Mucosa of descending colon (tissue), 3 donors: ENCODE data around the gene PPP3CB. TPM values are rescaled to one million over a fixed set of nuclear protein-coding genes. Genes with fewer than 3 reads are reported as not detected.

Experiments
- ATAC-seq: fragments of 200-7000 bp; cut with Tn5 transposase; one replicate; pipeline ENCODE4 v1.9.1; 2020; ENCODE audit warnings: mild to moderate bottlenecking, moderate library complexity
- DNase-seq, 3 donors: peaks; one replicate each; pipeline ENCODE4 v3.0.0-alpha.2; 2020
- H3K36me3 ChIP-seq: fragments of 200-600 bp; one replicate; pipeline ENCODE4 v1.8.0; 2021; ENCODE audit warnings: low read depth, mild to moderate bottlenecking
- H3K4me1 ChIP-seq: fragments of 200-600 bp; one replicate; pipeline ENCODE4 v1.8.0; 2021; ENCODE audit warnings: low read depth, mild to moderate bottlenecking
- H3K4me3 ChIP-seq: fragments of 200-600 bp; one replicate; pipeline ENCODE4 v1.8.0; 2021; ENCODE audit warnings: mild to moderate bottlenecking
- H3K9me3 ChIP-seq: fragments of 200-600 bp; one replicate; pipeline ENCODE4 v1.8.0; 2021; ENCODE audit warnings: mild to moderate bottlenecking
- intact Hi-C, 2 donors: fragments of 100-400 bp; cut with DNase I in 1 of 2; cut with micrococcal nuclease in 1 of 2; formaldehyde crosslinking; loops; one replicate each; pipeline versions ENCODE4 v1.11.0 to v1.11.1; 2022; cut with DNase I, micrococcal nuclease
- total RNA-seq, 3 donors: library from RNA; stranded (reverse); fragmentation: NEBNext Ultra II Directional in 2 of 3; extraction: Animal tissue kit (Norgen Biotek cat#: 25700) in 2 of 3; gene quantifications; one replicate each; pipeline versions ENCODE4 v1.2.1 to v1.2.4, GENCODE V29; 2021 to 2023
- TF ChIP-seq, protein P1 (sequence below): fragments of 200-600 bp; IDR thresholded peaks from one replicate; pipeline ENCODE4 v1.8.0; 2022; ENCODE audit warnings: antibody characterized with exemption, mild to moderate bottlenecking
- donor health status: DM: no; HTN: no; CAD: no; lungs with moderate emphysema.
- donor health status: DM: no; HTN: no; CAD: no.
- donor health status: DM: no; HTN: yes; CAD: no.

PPP3CB gene
- total RNA-seq, 3 donors from 2014 or later: 25.8 to 79.6 (median 27.3) TPM

- TF ChIP-seq, protein P1, sequence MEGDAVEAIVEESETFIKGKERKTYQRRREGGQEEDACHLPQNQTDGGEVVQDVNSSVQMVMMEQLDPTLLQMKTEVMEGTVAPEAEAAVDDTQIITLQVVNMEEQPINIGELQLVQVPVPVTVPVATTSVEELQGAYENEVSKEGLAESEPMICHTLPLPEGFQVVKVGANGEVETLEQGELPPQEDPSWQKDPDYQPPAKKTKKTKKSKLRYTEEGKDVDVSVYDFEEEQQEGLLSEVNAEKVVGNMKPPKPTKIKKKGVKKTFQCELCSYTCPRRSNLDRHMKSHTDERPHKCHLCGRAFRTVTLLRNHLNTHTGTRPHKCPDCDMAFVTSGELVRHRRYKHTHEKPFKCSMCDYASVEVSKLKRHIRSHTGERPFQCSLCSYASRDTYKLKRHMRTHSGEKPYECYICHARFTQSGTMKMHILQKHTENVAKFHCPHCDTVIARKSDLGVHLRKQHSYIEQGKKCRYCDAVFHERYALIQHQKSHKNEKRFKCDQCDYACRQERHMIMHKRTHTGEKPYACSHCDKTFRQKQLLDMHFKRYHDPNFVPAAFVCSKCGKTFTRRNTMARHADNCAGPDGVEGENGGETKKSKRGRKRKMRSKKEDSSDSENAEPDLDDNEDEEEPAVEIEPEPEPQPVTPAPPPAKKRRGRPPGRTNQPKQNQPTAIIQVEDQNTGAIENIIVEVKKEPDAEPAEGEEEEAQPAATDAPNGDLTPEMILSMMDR: no peak
- no peaks in the 10 kb centered on the region for H3K36me3 ChIP-seq
- no peaks in the 10 kb centered on the region for H3K9me3 ChIP-seq
- no peak for DNase-seq
- no peaks in the 10 kb centered on the region for H3K4me1 ChIP-seq
- intact Hi-C loops: no loop called here
- H3K4me3 ChIP-seq: no peak overlapping the region
- no peak for ATAC-seq
Observed at GRCh38 chr10:73432646-73433537, 62.9 kb downstream of the PPP3CB start.

DNA sequence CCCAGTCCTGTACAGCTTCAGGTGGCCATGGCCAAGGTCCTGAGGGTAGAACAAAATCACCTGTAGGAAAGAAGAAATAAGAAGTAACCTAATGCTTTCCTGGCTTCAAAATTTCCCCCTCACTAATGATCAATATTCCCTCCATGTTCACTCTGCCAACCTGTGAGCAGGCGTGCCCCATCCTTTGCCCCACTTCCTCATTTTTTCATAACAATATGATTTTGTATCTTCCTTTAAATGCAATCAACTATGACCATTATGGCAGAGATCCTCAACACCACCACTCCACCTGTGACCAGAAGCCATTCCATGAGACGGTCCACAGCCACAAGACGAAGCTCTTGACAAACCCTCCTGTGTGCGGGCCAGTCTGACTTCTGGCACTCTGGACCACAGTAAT, 69.5 kb downstream of the PPP3CB start:
- TF ChIP-seq, protein P1: no peak
- Histone ChIP-seq H3K4me3 (no peak overlapping the region), H3K4me1 (no peaks in the 10 kb centered on the region), H3K9me3 (no peaks in the 10 kb centered on the region), H3K36me3 (no peaks in the 10 kb centered on the region)
- DNase-seq (no peak), ATAC-seq (no peak)
- intact Hi-C loops: no loop called here

DNA sequence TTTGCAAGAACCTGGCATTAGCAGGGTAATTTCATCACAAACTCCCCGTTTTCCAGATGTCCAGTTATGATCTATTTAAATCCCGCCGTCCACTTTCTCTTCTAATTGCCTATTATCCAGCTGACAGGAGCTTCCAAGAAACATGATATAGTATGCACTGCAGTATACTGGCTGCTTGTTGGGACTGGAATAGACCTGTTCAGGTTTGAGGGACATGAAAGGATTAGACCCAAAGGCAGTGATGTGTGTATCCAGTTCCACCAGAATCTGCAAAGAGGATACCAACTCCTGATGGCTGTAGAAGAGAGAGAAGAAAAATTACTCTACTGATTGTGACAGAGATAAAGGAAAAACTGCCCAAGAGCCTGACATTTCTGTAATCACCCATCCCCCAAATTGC, 71.3 kb downstream of the PPP3CB start:
- ATAC-seq: no peak
- intact Hi-C loops: no loop called here
- TF ChIP-seq, protein P1: no peak
- Histone ChIP-seq H3K9me3 (no peaks in the 10 kb centered on the region), H3K4me1 (no peaks in the 10 kb centered on the region), H3K36me3 (no peaks in the 10 kb centered on the region), H3K4me3 (no peak overlapping the region)
- DNase-seq: no peak

DNA sequence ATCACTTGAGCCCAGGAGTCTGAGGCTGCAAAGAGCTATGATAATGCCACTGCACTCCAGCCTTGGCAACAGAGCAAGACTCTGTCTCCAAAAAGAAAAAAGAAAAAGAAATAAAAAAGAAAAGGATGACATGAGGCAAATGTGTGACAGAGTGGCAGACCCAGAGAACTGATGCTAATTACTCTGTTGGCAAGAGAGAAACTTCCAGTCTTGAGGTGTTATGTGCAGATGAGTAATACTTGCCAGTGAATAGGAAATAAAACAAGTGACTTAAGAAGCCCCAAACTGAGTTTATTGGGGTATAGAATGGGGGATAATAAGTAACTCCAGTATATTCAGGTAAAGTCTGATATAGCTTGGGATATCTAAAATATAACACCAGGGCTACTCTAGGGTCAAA, 72.5 kb downstream of the PPP3CB start:
- intact Hi-C loops: no loop called here
- Histone ChIP-seq H3K4me1 (no peaks in the 10 kb centered on the region), H3K4me3 (no peak overlapping the region), H3K36me3 (no peaks in the 10 kb centered on the region), H3K9me3 (no peaks in the 10 kb centered on the region)
- TF ChIP-seq, protein P1: no peak
- DNase-seq (no peak), ATAC-seq (no peak)

DNA sequence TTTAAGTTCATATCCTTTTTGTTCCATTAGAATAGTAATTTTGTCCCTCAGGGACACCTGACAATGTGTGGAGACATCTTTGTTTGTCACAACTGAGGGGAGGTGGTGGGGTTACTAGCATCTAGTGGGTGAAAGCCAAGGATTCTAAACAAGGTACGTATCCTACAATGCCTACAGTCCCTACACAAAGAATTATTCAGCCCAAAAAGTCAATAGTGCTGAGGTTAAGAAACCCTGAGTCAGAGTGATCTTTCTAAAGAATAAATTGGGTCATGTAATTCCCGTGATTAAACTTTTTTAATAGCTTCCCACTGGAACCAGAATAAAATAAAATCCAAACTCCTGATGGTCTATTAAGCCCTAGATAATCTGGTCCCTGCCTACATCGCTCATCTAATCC, 79.3 kb downstream of the PPP3CB start:
- Histone ChIP-seq H3K9me3 (no peaks in the 10 kb centered on the region), H3K36me3 (no peaks in the 10 kb centered on the region), H3K4me3 (no peak overlapping the region), H3K4me1 (peaks cover 17% of the 10 kb centered on the region)
- intact Hi-C loops: no loop called here
- TF ChIP-seq, protein P1: no peak
- DNase-seq: no peak
- no peak for ATAC-seq
